ENCODE measurements around the gene SIGLEC1.

SIGLEC1 gene

GRCh38 chr20:3702611-3703391, 9.6 kb downstream of the SIGLEC1 start:
- Histone ChIP-seq H3K4me1 (peaks cover 0 to 14% (median 11%) of the 10 kb centered on the region in 4 donors), H3K27me3 (no peaks in the 10 kb centered on the region), H3K27ac (no peak overlapping the region), H3K36me3 (no peaks in the 10 kb centered on the region), H3K9me3 (no peaks in the 10 kb centered on the region), H3K4me3 (no peak overlapping the region)
- no peak for TF ChIP-seq CTCF (IDR thresholded peaks at IDR 0.05)
- no peak for DNase-seq
- intact Hi-C loops (cut with DNase I; ENCODE audit: low total_unique reads), result no loop called here

GRCh38 chr20:3701061-3701998, 11.1 kb downstream of the SIGLEC1 start:
- DNase-seq, result no peak
- Histone ChIP-seq H3K4me3 (no peak overlapping the region), H3K4me1 (peaks cover 0 to under 1% (median 0%) of the 10 kb centered on the region in 4 donors), H3K36me3 (no peaks in the 10 kb centered on the region), H3K27me3 (no peaks in the 10 kb centered on the region), H3K9me3 (peaks cover 0 to 7% (median 5%) of the 10 kb centered on the region in 3 donors), H3K27ac (no peak overlapping the region)
- no peak for TF ChIP-seq CTCF (IDR thresholded peaks at IDR 0.05)
- intact Hi-C loops (cut with DNase I; ENCODE audit: low total_unique reads), result no loop called here

- Histone ChIP-seq H3K9me3 (peaks cover 0 to 9% (median 7%) of the 10 kb centered on the region in 3 donors), H3K4me3 (no peak overlapping the region), H3K27ac (no peak overlapping the region), H3K36me3 (no peaks in the 10 kb centered on the region), H3K4me1 (no peaks in the 10 kb centered on the region), H3K27me3 (no peaks in the 10 kb centered on the region)
- intact Hi-C loops (cut with DNase I; ENCODE audit: low total_unique reads), result no loop called here
- DNase-seq, result no peak
- TF ChIP-seq CTCF (IDR thresholded peaks at IDR 0.05), result no peak
These were observed 13.4 kb downstream of the SIGLEC1 start for GRCh38 chr20:3699037-3699436.

- peaks cover 0 to 9% (median 7%) of the 10 kb centered on the region in 3 donors for H3K9me3 ChIP-seq
- H3K4me3 ChIP-seq, result no peak overlapping the region
- H3K27me3 ChIP-seq, result no peaks in the 10 kb centered on the region
- H3K4me1 ChIP-seq, result no peaks in the 10 kb centered on the region
- TF ChIP-seq CTCF (IDR thresholded peaks at IDR 0.05), result no peak
- no peak for DNase-seq
- intact Hi-C loops (cut with DNase I; ENCODE audit: low total_unique reads), result no loop called here
- H3K36me3 ChIP-seq, result no peaks in the 10 kb centered on the region
- H3K27ac ChIP-seq, result no peak overlapping the region
These were observed 13.8 kb downstream of the SIGLEC1 start for GRCh38 chr20:3698591-3699001.

DNA sequence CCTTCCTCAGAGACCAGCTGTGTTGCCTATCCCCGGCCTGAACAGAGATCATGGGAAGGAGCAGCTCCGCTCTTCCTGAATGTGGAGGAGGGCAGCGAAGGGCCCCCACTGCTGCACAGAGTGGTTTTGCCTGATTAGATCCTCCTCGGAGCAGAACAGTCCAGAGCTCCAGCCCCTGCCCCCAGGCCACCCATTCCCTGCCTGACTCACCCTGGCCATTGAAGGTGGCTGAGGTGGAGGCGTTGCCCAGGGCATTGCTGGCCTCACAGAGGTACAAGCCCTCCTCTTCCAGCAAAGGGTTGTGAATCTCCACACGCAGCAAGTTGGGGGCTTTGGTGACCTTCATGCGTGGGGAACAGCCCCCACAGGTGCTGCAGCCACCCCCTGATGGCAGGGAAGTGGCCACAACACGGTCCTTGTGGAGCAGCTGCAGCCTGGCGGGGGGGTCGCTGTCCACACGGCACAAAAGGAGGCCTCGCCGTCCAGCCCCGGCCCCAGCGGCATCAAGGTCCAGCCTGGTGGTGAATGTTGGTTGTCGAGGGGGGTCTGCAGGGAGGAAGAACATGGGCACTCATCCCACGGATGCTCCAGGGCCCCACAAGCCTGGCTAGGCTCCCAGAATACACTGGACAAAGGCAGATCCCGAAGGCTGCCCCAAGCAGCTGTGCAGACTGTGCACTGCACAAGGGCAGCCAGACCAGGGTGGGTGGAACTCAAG, 14.7 kb downstream of the SIGLEC1 start:
- Histone ChIP-seq H3K4me3 (no peak overlapping the region), H3K4me1 (no peaks in the 10 kb centered on the region), H3K27ac (no peak overlapping the region), H3K9me3 (peaks cover 0 to 9% (median 7%) of the 10 kb centered on the region in 3 donors), H3K36me3 (no peaks in the 10 kb centered on the region), H3K27me3 (no peaks in the 10 kb centered on the region)
- intact Hi-C loops (cut with DNase I; ENCODE audit: low total_unique reads), result no loop called here
- DNase-seq, result no peak
- TF ChIP-seq CTCF (IDR thresholded peaks at IDR 0.05), result no peak
